EH (cell line): ENCODE measurements around the gene SDK1.
A peak's percentile ranks its signal among the peaks of the same experiment; 100 is the strongest.

Experiments
- DNase-seq: peaks from one replicate; pipeline ENCODE4 v3.0.0-alpha.2; 2015; ENCODE audit warnings: low read depth

The SDK1 gene

GRCh38 chr7:3887096-3887690, 586.1 kb downstream of the SDK1 start:
- DNase-seq = no peak

GRCh38 chr7:3888096-3888495, 587.0 kb downstream of the SDK1 start:
- DNase-seq = no peak

- DNase-seq = no peak
Measured at GRCh38 chr7:3892157-3892556, 591.1 kb downstream of the SDK1 start.

- no peak for DNase-seq
Measured at GRCh38 chr7:3892686-3893085, 591.6 kb downstream of the SDK1 start.

- DNase-seq = no peak
Measured at GRCh38 chr7:3893151-3893788, 592.2 kb downstream of the SDK1 start.

GRCh38 chr7:3893789-3894153, 592.7 kb downstream of the SDK1 start:
- DNase-seq = no peak

GRCh38 chr7:3895341-3896116, 594.5 kb downstream of the SDK1 start:
- DNase-seq = no peak

- DNase-seq = no peak
Measured at GRCh38 chr7:3896169-3896765, 595.2 kb downstream of the SDK1 start.

GRCh38 chr7:3897430-3898372, 596.6 kb downstream of the SDK1 start:
- peak; percentile 8 for DNase-seq

- DNase-seq = no peak
Measured at GRCh38 chr7:3899559-3899991, 598.5 kb downstream of the SDK1 start.

- no peak for DNase-seq
Measured at GRCh38 chr7:3908153-3908552, 607.1 kb downstream of the SDK1 start.

- no peak for DNase-seq
Measured at GRCh38 chr7:3909128-3909527, 608.1 kb downstream of the SDK1 start.

- no peak for DNase-seq
Measured at GRCh38 chr7:3910054-3910453, 609.0 kb downstream of the SDK1 start.

GRCh38 chr7:3911685-3912084, 610.6 kb downstream of the SDK1 start:
- no peak for DNase-seq

- DNase-seq = no peak
Measured at GRCh38 chr7:3912291-3912690, 611.2 kb downstream of the SDK1 start.

- DNase-seq = no peak
Measured at GRCh38 chr7:3914051-3914775, 613.2 kb downstream of the SDK1 start.

GRCh38 chr7:3915337-3915878, 614.4 kb downstream of the SDK1 start:
- no peak for DNase-seq

- no peak for DNase-seq
Measured at GRCh38 chr7:3916146-3916545, 615.1 kb downstream of the SDK1 start.

- no peak for DNase-seq
Measured at GRCh38 chr7:3917436-3917835, 616.4 kb downstream of the SDK1 start.

GRCh38 chr7:3918576-3918975, 617.5 kb downstream of the SDK1 start:
- DNase-seq = no peak

- peak; percentile 6 for DNase-seq
Measured at GRCh38 chr7:3922175-3922635, 621.2 kb downstream of the SDK1 start.
